Stimulated activated CD4-positive, alpha-beta T cell treated with anti-CD3 and anti-CD28 coated beads, TNF-alpha, amount 100 ng/mL, for 48 hours (primary cell): ENCODE results near the gene GPR61.
A peak's percentile ranks its signal among the peaks of the same experiment; 100 is the strongest.

Experiments used
- DNase-seq, 3 donors: peaks; one replicate each; pipeline ENCODE4 v3.0.0-alpha.2; 2020; ENCODE audit warnings: low read depth in 3 of 3

The GPR61 gene

GRCh38 chr1:109508873-109509175 lies 30.8 kb upstream of the GPR61 start:
- no peak for DNase-seq

GRCh38 chr1:109509176-109510134 lies 30.2 kb upstream of the GPR61 start, which contains the start of gene AMIGO1:
AMIGO1 (minus strand) TSS chr1:109509727; CDS start chr1:109508912, 815 bp downstream.
- peak in 1 of 3 donors; percentile 53 for DNase-seq

- no peak for DNase-seq
Measured at GRCh38 chr1:109513110-109513710, 26.5 kb upstream of the GPR61 start.

- DNase-seq: no peak
Measured at GRCh38 chr1:109514846-109515245, 24.8 kb upstream of the GPR61 start.

- no peak for DNase-seq
Measured at GRCh38 chr1:109516872-109517271, 22.8 kb upstream of the GPR61 start.

GRCh38 chr1:109517337-109517736 lies 22.3 kb upstream of the GPR61 start:
- DNase-seq: no peak

- no peak for DNase-seq
Measured at GRCh38 chr1:109521002-109521951, 18.4 kb upstream of the GPR61 start.

GRCh38 chr1:109522026-109522425 lies 17.6 kb upstream of the GPR61 start:
- no peak for DNase-seq

- no peak for DNase-seq
Measured at GRCh38 chr1:109523706-109524105, 16.0 kb upstream of the GPR61 start.

GRCh38 chr1:109527098-109527811 lies 12.4 kb upstream of the GPR61 start:
- no peak for DNase-seq

- no peak for DNase-seq
Measured at GRCh38 chr1:109527846-109528695, 11.6 kb upstream of the GPR61 start.

- no peak for DNase-seq
Measured at GRCh38 chr1:109528712-109529111, 11.0 kb upstream of the GPR61 start.

- DNase-seq: no peak
Measured at GRCh38 chr1:109529881-109530456, 9.7 kb upstream of the GPR61 start.

- no peak for DNase-seq
Measured at GRCh38 chr1:109530457-109531087, 9.1 kb upstream of the GPR61 start.

- DNase-seq: no peak
Measured at GRCh38 chr1:109531380-109531779, 8.3 kb upstream of the GPR61 start.

GRCh38 chr1:109531826-109532364 lies 7.8 kb upstream of the GPR61 start:
- no peak for DNase-seq

GRCh38 chr1:109532365-109533136 lies 7.1 kb upstream of the GPR61 start:
- peak; percentile 82 to 89 (median 82) for DNase-seq

- no peak for DNase-seq
Measured at GRCh38 chr1:109534307-109534858, 5.3 kb upstream of the GPR61 start.
